HEK293 (cell line): ENCODE measurements around the gene DVL1.
A peak's percentile ranks its signal among the peaks of the same experiment; 100 is the strongest.

ENCODE experiments used
- CTCF ChIA-PET: fragments of 350-600 bp; formaldehyde crosslinking; extraction: SDS; loops from one replicate; lab custom pipeline; 2021; ENCODE audit warnings: antibody characterized with exemption; lab: Yijun Ruan, JAX
- POLR2A ChIA-PET: fragments of 300-600 bp; formaldehyde crosslinking; extraction: SDS; loops from one replicate; lab custom pipeline; 2020; ENCODE audit warnings: antibody characterized with exemption, inconsistent platforms; lab: Yijun Ruan, JAX
- H3K27ac ChIP-seq: fragments of 200-500 bp; sonication (Bioruptor generic); 2 replicates; pipeline ENCODE4 v1.5.1; 2014; ENCODE audit warnings: low read depth, low read length, control low read depth, inconsistent platforms; ENCODE audit errors: extremely low read depth
- H3K36me3 ChIP-seq, 2 experiments: fragments of 200-500 bp in 1 of 2; sonication (Bioruptor generic) in 1 of 2; 1 replicate in 1 of 2; 2 replicates in 1 of 2; pipeline ENCODE4 v1.5.1; 2014 to 2017; ENCODE audit warnings: inconsistent platforms in 2 of 2, low read length in 2 of 2; ENCODE audit not compliant: control insufficient read depth in 2 of 2, insufficient read depth in 1 of 2
- H3K4me1 ChIP-seq: fragments of 200-500 bp; sonication (Bioruptor generic); 2 replicates; pipeline ENCODE4 v1.5.1; 2014; ENCODE audit warnings: mild to moderate bottlenecking, low read length, inconsistent platforms; ENCODE audit not compliant: control insufficient read depth, insufficient read depth
- H3K4me3 ChIP-seq: 2 replicates; pipeline ENCODE4 v1.5.1; 2011; ENCODE audit warnings: low read depth, mild to moderate bottlenecking, control low read depth, low read length, moderate library complexity
- H3K9me3 ChIP-seq: fragments of 200-500 bp; sonication (Bioruptor generic); 2 replicates; pipeline ENCODE4 v1.5.1; 2014; ENCODE audit warnings: low read depth, low read length, inconsistent platforms; ENCODE audit not compliant: control insufficient read depth, insufficient read depth
- BCL11A ChIP-seq: fragments of 450-650 bp; formaldehyde crosslinking; IDR thresholded peaks from 2 replicates; pipeline ENCODE4 v1.5.1; 2016; ENCODE audit warnings: low read depth, missing biosample characterization, missing genetic modification characterization
- GFI1B ChIP-seq: fragments of 450-650 bp; formaldehyde crosslinking; IDR thresholded peaks from 2 replicates; pipeline ENCODE4 v1.5.1; 2016; ENCODE audit warnings: missing biosample characterization, missing genetic modification characterization
- HOXC10 ChIP-seq: sonication (generic); formaldehyde crosslinking; IDR thresholded peaks from 2 replicates; pipeline ENCODE4 v1.8.1; 2023; ENCODE audit warnings: mild to moderate bottlenecking, missing genetic modification reagents
- KLF10 ChIP-seq: fragments of 450-650 bp; IDR thresholded peaks from 2 replicates; pipeline ENCODE4 v1.5.1; 2018; ENCODE audit warnings: missing biosample characterization, mild to moderate bottlenecking, missing genetic modification characterization
- OSR2 ChIP-seq: fragments of 450-650 bp; formaldehyde crosslinking; IDR thresholded peaks from 2 replicates; pipeline ENCODE4 v1.5.1; 2016; ENCODE audit warnings: missing biosample characterization, missing genetic modification characterization
- TRIM28 ChIP-seq: IDR thresholded peaks from 2 replicates; pipeline ENCODE4 v1.6.1; 2011; ENCODE audit warnings: low read length, control low read depth, borderline replicate concordance
- ZBTB48 ChIP-seq: fragments of 450-650 bp; formaldehyde crosslinking; IDR thresholded peaks from 2 replicates; pipeline ENCODE4 v1.5.1; 2016; ENCODE audit warnings: missing biosample characterization, missing genetic modification characterization
- ZBTB7A ChIP-seq: fragments of 450-650 bp; formaldehyde crosslinking; IDR thresholded peaks from 2 replicates; pipeline ENCODE4 v1.5.1; 2016; ENCODE audit warnings: low read depth, missing biosample characterization, missing genetic modification characterization
- ZBTB8A ChIP-seq: fragments of 450-650 bp; formaldehyde crosslinking; IDR thresholded peaks from 2 replicates; pipeline ENCODE4 v1.5.1; 2016; ENCODE audit warnings: missing biosample characterization, missing genetic modification characterization
- ZIC2 ChIP-seq: fragments of 450-650 bp; formaldehyde crosslinking; IDR thresholded peaks from 2 replicates; pipeline ENCODE4 v1.5.1; 2016; ENCODE audit warnings: missing biosample characterization, missing genetic modification characterization
- ZNF112 ChIP-seq: fragments of 450-650 bp; formaldehyde crosslinking; IDR thresholded peaks from 2 replicates; pipeline ENCODE4 v1.5.0; 2017; ENCODE audit warnings: missing biosample characterization, missing genetic modification characterization
- ZNF133 ChIP-seq: fragments of 450-650 bp; formaldehyde crosslinking; IDR thresholded peaks from 2 replicates; pipeline ENCODE4 v1.5.1; 2016; ENCODE audit warnings: missing biosample characterization, missing genetic modification characterization
- ZNF174 ChIP-seq: fragments of 450-650 bp; formaldehyde crosslinking; IDR thresholded peaks from 2 replicates; pipeline ENCODE4 v1.5.0; 2017; ENCODE audit warnings: missing biosample characterization, mild to moderate bottlenecking, missing genetic modification characterization
- ZNF366 ChIP-seq: fragments of 450-650 bp; formaldehyde crosslinking; conservative IDR thresholded peaks from 2 replicates; pipeline ENCODE4 v1.5.1; 2016; ENCODE audit warnings: missing biosample characterization, missing genetic modification characterization
- ZNF391 ChIP-seq: fragments of 450-650 bp; formaldehyde crosslinking; IDR thresholded peaks from 2 replicates; pipeline ENCODE4 v1.5.1; 2016; ENCODE audit warnings: low read depth, missing biosample characterization, missing genetic modification characterization, borderline replicate concordance
- ZNF423 ChIP-seq: fragments of 450-650 bp; formaldehyde crosslinking; IDR thresholded peaks from 2 replicates; pipeline ENCODE4 v1.5.1; 2016; ENCODE audit warnings: missing biosample characterization, missing genetic modification characterization
- ZNF521 ChIP-seq: fragments of 450-650 bp; formaldehyde crosslinking; IDR thresholded peaks from 2 replicates; pipeline ENCODE4 v1.5.1; 2017; ENCODE audit warnings: missing biosample characterization, mild to moderate bottlenecking, missing genetic modification characterization
- ZNF629 ChIP-seq: fragments of 450-650 bp; formaldehyde crosslinking; IDR thresholded peaks from 2 replicates; pipeline ENCODE4 v1.5.1; 2017; ENCODE audit warnings: missing biosample characterization, missing genetic modification characterization
- ZNF664 ChIP-seq: fragments of 450-650 bp; formaldehyde crosslinking; IDR thresholded peaks from 2 replicates; pipeline ENCODE4 v1.5.1; 2016; ENCODE audit warnings: missing biosample characterization, missing genetic modification characterization
- ZNF747 ChIP-seq: fragments of 450-650 bp; formaldehyde crosslinking; IDR thresholded peaks from 2 replicates; pipeline ENCODE4 v1.5.1; 2016; ENCODE audit warnings: missing biosample characterization, missing genetic modification characterization
- ZNF768 ChIP-seq: fragments of 450-650 bp; formaldehyde crosslinking; IDR thresholded peaks from 2 replicates; pipeline ENCODE4 v1.5.1; 2018; ENCODE audit warnings: missing biosample characterization, mild to moderate bottlenecking, missing genetic modification characterization
- TF ChIP-seq, protein P1 (sequence below): fragments of 450-650 bp; formaldehyde crosslinking; IDR thresholded peaks from 2 replicates; pipeline ENCODE4 v1.5.1; 2017; ENCODE audit warnings: missing biosample characterization, missing genetic modification characterization
- TF ChIP-seq, protein P2 (sequence below): fragments of 450-650 bp; formaldehyde crosslinking; IDR thresholded peaks from 2 replicates; pipeline ENCODE4 v1.5.1; 2016; ENCODE audit warnings: missing biosample characterization, missing genetic modification characterization
- TF ChIP-seq, protein P3 (sequence below): fragments of 450-650 bp; formaldehyde crosslinking; IDR thresholded peaks from 2 replicates; pipeline ENCODE4 v1.5.1; 2016; ENCODE audit warnings: missing biosample characterization, missing genetic modification characterization
- TF ChIP-seq, protein P4 (sequence below): fragments of 450-650 bp; formaldehyde crosslinking; IDR thresholded peaks from 2 replicates; pipeline ENCODE4 v1.5.1; 2016; ENCODE audit warnings: missing biosample characterization, missing genetic modification characterization

The DVL1 gene

DNA sequence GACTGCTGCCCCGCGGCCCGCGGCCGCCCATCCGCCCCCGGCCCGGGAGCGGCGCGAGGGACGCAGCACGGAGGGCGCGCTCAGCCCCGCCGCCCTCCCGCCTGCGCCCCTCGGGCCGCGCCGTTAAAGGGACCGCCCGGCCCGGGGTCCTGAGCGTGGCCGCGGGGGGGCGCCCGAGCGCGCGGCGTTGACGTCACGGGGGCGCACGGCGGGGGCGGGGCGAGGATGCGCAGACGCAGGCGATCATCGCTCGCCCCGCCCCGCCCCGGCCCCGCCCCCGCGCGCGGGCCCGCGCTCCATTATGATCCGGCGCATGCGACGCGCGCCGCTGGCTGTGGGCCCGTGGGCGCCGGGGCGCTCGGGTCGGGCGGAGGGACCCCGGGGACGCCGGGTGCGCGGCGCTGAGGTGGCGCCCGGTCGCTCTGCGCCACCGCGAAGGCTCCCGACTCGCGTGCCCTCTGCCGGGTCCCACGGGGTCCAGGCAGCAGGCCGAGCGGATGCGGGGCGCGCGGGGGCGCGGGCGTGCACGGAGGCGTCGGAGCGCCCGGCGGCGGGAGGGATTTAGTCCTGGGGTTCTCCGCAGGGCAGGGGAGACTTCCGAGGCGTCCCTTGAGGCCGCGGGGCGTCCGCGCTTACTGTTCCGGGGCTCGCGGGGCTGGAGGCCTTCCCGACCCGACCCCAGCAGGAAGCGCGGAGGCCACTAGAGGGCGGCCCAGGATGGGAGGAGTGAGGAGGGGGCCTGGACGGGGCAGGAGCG lies at the start of gene DVL1 (continued):
- TF ChIP-seq, protein P1, sequence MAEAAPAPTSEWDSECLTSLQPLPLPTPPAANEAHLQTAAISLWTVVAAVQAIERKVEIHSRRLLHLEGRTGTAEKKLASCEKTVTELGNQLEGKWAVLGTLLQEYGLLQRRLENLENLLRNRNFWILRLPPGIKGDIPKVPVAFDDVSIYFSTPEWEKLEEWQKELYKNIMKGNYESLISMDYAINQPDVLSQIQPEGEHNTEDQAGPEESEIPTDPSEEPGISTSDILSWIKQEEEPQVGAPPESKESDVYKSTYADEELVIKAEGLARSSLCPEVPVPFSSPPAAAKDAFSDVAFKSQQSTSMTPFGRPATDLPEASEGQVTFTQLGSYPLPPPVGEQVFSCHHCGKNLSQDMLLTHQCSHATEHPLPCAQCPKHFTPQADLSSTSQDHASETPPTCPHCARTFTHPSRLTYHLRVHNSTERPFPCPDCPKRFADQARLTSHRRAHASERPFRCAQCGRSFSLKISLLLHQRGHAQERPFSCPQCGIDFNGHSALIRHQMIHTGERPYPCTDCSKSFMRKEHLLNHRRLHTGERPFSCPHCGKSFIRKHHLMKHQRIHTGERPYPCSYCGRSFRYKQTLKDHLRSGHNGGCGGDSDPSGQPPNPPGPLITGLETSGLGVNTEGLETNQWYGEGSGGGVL (tag by site-specific recombination): peak; percentile 48; the same call in 1 of the 2 replicates
- TF ChIP-seq HOXC10 (CRISPR knock-in tag) (no peak), ZBTB8A (tag by site-specific recombination) (peak; percentile 85), ZNF366 (tag by site-specific recombination) (no peak), GFI1B (tag by site-specific recombination) (no peak), KLF10 (tag by site-specific recombination) (peak; percentile 42; the same call in 1 of the 2 replicates), ZBTB48 (tag by site-specific recombination) (0 out of 2 replicates have a peak, but pooled peaks have one; percentile 21), ZIC2 (peak; percentile 41; the same call in 1 of the 2 replicates)
- TF ChIP-seq, protein P2, sequence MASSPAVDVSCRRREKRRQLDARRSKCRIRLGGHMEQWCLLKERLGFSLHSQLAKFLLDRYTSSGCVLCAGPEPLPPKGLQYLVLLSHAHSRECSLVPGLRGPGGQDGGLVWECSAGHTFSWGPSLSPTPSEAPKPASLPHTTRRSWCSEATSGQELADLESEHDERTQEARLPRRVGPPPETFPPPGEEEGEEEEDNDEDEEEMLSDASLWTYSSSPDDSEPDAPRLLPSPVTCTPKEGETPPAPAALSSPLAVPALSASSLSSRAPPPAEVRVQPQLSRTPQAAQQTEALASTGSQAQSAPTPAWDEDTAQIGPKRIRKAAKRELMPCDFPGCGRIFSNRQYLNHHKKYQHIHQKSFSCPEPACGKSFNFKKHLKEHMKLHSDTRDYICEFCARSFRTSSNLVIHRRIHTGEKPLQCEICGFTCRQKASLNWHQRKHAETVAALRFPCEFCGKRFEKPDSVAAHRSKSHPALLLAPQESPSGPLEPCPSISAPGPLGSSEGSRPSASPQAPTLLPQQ (tag by site-specific recombination): peak; percentile 28; the same call in 1 of the 2 replicates

DNA sequence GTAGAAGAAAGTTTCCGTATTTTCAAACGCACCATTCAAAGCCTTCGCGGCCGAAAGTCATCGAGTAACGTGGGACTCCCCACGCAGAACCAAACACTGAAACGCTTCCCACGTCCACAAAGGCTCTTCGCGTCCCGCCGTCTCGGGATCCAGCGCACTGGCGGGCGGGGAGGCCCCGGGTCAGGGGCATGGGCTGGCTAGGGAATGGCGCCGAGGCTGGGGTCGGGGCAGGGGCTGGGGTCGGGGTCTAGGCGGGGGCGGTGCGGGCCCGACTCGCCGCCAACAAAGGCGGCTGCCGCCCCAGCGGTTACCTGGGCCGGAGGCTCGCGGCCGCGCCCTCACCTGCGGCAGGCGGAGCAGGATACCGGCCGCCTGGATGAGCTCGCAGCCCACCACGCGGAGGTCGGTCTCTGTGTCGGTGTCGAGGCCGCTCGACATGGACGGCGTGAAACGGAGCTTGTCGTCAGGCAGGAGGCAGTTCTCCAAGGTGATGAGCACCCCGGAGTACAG lies 49.5 kb upstream of the DVL1 start:
- Histone ChIP-seq H3K27ac (peak overlapping the region; percentile 89), H3K4me3 (peak overlapping the region; percentile 95), H3K9me3 (no peaks in the 10 kb centered on the region), H3K36me3 (peaks cover 27 to 85% of the 10 kb centered on the region in 2 experiments), H3K4me1 (no peaks in the 10 kb centered on the region)
- 0 out of 2 replicates have a peak, but pooled peaks have one; percentile 22 for TF ChIP-seq ZNF391 (tag by site-specific recombination)
- TF ChIP-seq ZNF747 (tag by site-specific recombination): no peak
- TF ChIP-seq, protein P3, sequence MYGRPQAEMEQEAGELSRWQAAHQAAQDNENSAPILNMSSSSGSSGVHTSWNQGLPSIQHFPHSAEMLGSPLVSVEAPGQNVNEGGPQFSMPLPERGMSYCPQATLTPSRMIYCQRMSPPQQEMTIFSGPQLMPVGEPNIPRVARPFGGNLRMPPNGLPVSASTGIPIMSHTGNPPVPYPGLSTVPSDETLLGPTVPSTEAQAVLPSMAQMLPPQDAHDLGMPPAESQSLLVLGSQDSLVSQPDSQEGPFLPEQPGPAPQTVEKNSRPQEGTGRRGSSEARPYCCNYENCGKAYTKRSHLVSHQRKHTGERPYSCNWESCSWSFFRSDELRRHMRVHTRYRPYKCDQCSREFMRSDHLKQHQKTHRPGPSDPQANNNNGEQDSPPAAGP (tag by site-specific recombination): 0 out of 2 replicates have a peak, but pooled peaks have one; percentile 26
- CTCF ChIA-PET: interaction anchor here (0.5 to 1.3 kb wide), 7 partner anchors 9 to 382 kb away, joined by 3 to 6 read pairs (median 4); no protein-coding TSS in a partner anchor
- POLR2A ChIA-PET: interaction anchor here (0.6 to 2.9 kb wide), 19 partner anchors 9 to 282 kb away, joined by 3 to 36 read pairs (median 3); partner anchors contain the start of genes AURKAIP1 and MRPL20

DNA sequence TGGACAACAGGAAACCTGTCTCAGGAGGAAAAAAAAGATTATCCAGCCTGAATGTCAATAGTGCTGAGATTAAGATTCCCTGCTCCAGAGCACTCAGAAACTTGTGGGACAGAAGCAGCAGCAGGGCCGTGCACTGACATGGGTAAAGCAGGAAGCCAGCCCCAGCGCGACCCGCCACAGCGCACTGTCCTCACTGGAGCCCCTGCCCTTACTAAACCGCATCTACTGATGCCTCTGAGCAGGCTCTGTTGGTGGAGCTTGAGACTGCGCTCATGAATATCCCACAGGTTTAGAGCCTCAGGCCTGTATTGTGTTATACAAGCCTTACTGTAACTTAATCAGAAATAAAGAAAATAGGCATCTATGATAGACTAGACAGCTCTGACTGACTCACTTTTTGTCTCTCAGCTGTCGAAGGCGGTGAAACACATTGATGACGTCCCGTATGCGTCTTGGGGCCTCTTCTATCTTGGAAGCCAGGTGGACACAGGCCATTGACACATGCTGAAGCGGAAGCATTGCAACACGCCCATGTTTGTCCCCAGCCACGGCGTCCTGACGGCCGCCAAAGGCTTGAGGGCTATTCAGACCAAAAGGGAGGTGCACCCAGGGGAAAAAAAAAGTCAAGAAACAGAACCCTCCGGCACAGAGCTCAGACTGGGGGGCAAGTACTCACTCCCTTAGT lies 48.8 kb upstream of the DVL1 start:
- ChIA-PET POLR2A (interaction anchor here (1.1 kb wide), 1 partner anchor 44 kb away, joined by 3 read pairs; no protein-coding TSS in a partner anchor), CTCF (interaction anchor here (0.5 to 1.0 kb wide), 3 partner anchors 17 to 129 kb away, joined by 3 to 4 read pairs (median 4); no protein-coding TSS in a partner anchor)
- H3K4me1 ChIP-seq: no peaks in the 10 kb centered on the region
- peak overlapping the region; percentile 89; the same call in 1 of the 2 replicates for H3K27ac ChIP-seq
- no peaks in the 10 kb centered on the region for H3K9me3 ChIP-seq
- H3K36me3 ChIP-seq: peaks cover 30 to 85% of the 10 kb centered on the region in 2 experiments
- peak overlapping the region; percentile 95 for H3K4me3 ChIP-seq
- TF ChIP-seq, protein P4, sequence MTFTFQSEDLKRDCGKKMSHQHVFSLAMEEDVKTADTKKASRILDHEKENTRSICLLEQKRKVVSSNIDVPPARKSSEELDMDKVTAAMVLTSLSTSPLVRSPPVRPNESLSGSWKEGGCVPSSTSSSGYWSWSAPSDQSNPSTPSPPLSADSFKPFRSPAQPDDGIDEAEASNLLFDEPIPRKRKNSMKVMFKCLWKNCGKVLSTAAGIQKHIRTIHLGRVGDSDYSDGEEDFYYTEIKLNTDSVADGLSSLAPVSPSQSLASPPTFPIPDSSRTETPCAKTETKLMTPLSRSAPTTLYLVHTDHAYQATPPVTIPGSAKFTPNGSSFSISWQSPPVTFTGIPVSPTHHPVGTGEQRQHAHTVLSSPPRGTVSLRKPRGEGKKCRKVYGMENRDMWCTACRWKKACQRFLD (tag by site-specific recombination): no peak
- TF ChIP-seq ZNF133 (tag by site-specific recombination) (no peak), ZBTB7A (tag by site-specific recombination) (no peak), ZNF629 (tag by site-specific recombination) (0 out of 2 replicates have a peak, but pooled peaks have one; percentile 36), OSR2 (tag by site-specific recombination) (no peak), ZNF768 (tag by site-specific recombination) (no peak), TRIM28 (no peak), ZNF112 (tag by site-specific recombination) (no peak), ZNF423 (tag by site-specific recombination) (no peak), ZNF521 (tag by site-specific recombination) (no peak), BCL11A (tag by site-specific recombination) (no peak), ZNF664 (tag by site-specific recombination) (no peak), ZNF174 (tag by site-specific recombination) (no peak)
- TF ChIP-seq, protein P3 (tag by site-specific recombination): no peak
